ENCODE measurements around the gene INMT.
"Not testable (repeated sequence)": the region's sequence is repeated elsewhere in the genome, so short reads cannot be mapped to it uniquely, and the experiment has no call there.

Gene INMT

GRCh38 chr7:30751696-30752273, at the start of gene INMT:
TSS of gene INMT (plus strand) at chr7:30752135. CDS start at chr7:30752151, 16 bp downstream.
- no peak for DNase-seq

GRCh38 chr7:30702200-30702599, 49.7 kb upstream of the INMT start:
- DNase-seq, result peak in 1 of 2 experiments; percentile 28

- DNase-seq, result no peak
Measured at GRCh38 chr7:30703756-30704155, 48.2 kb upstream of the INMT start.

GRCh38 chr7:30705008-30705407, 46.9 kb upstream of the INMT start:
- DNase-seq, result no peak

GRCh38 chr7:30705596-30705995, 46.3 kb upstream of the INMT start:
- DNase-seq, result no peak

GRCh38 chr7:30706316-30706715, 45.6 kb upstream of the INMT start:
- no peak for DNase-seq

GRCh38 chr7:30706908-30707307, 45.0 kb upstream of the INMT start:
- DNase-seq, result no peak

GRCh38 chr7:30707391-30708357, 44.3 kb upstream of the INMT start:
- DNase-seq, result no peak

GRCh38 chr7:30708412-30708811, 43.5 kb upstream of the INMT start:
- DNase-seq, result no peak

GRCh38 chr7:30708983-30709382, 43.0 kb upstream of the INMT start:
- DNase-seq, result no peak

GRCh38 chr7:30709549-30709948, 42.4 kb upstream of the INMT start:
- DNase-seq, result no peak

- no peak for DNase-seq
Measured at GRCh38 chr7:30710669-30711068, 41.3 kb upstream of the INMT start.

GRCh38 chr7:30713392-30713791, 38.5 kb upstream of the INMT start:
- DNase-seq, result no peak

- no peak for DNase-seq
Measured at GRCh38 chr7:30714129-30714528, 37.8 kb upstream of the INMT start.

- no peak for DNase-seq
Measured at GRCh38 chr7:30717181-30717580, 34.8 kb upstream of the INMT start.

- DNase-seq, result not testable (repeated sequence)
Measured at GRCh38 chr7:30719434-30719833, 32.5 kb upstream of the INMT start.

GRCh38 chr7:30721211-30721610, 30.7 kb upstream of the INMT start:
- no peak for DNase-seq

- no peak for DNase-seq
Measured at GRCh38 chr7:30722187-30722586, 29.7 kb upstream of the INMT start.

GRCh38 chr7:30722671-30723070, 29.3 kb upstream of the INMT start:
- no peak for DNase-seq

GRCh38 chr7:30723776-30724175, 28.2 kb upstream of the INMT start:
- DNase-seq, result no peak

GRCh38 chr7:30726296-30727006, 25.5 kb upstream of the INMT start:
- no peak for DNase-seq

- DNase-seq, result peak; percentile 73 to 79
Measured at GRCh38 chr7:30727061-30727945, 24.6 kb upstream of the INMT start.
